ENCODE results near the gene SCFD2. TPM values are rescaled to one million over a fixed set of nuclear protein-coding genes. Genes with fewer than 3 reads are reported as not detected.
A peak's percentile ranks its signal among the peaks of the same experiment; 100 is the strongest.
"Not testable (repeated sequence)": the region's sequence is repeated elsewhere in the genome, so short reads cannot be mapped to it uniquely, and the experiment has no call there.

SCFD2 gene
- total RNA-seq, 1 donor from 2014 or later = 15.8 TPM

- DNase-seq (ENCODE audit: low spot score) = not testable (repeated sequence)
Observed at GRCh38 chr4:52834641-52835456, 531.0 kb downstream of the SCFD2 start.

GRCh38 chr4:52833941-52834525, 531.8 kb downstream of the SCFD2 start:
- DNase-seq (ENCODE audit: low spot score) = no peak

- DNase-seq (ENCODE audit: low spot score) = no peak
Observed at GRCh38 chr4:52825460-52826090, 540.3 kb downstream of the SCFD2 start.

GRCh38 chr4:52824603-52825459, 541.0 kb downstream of the SCFD2 start:
- DNase-seq (ENCODE audit: low spot score) = peak; percentile 34

GRCh38 chr4:52824270-52824602, 541.6 kb downstream of the SCFD2 start:
- DNase-seq (ENCODE audit: low spot score) = no peak

GRCh38 chr4:52823702-52824092, 542.2 kb downstream of the SCFD2 start:
- no peak for DNase-seq (ENCODE audit: low spot score)

Other genes starting within 250 kb of the SCFD2 start
- gene FIP1L1, start 11.6 kb upstream of the SCFD2 start, total RNA-seq = 43.3 TPM
- gene LNX1, start 225.4 kb upstream of the SCFD2 start, total RNA-seq = 32.1 TPM